CD14-positive monocyte (primary cell): ENCODE results near the gene GAK. TPM values are rescaled to one million over a fixed set of nuclear protein-coding genes. Genes with fewer than 3 reads are reported as not detected.

Source experiments
- DNase-seq, 3 donors: peaks; one replicate each; pipeline ENCODE4 v3.0.0-alpha.2; 2011 to 2022
- H2AFZ ChIP-seq: 2 replicates; pipeline ENCODE4 v1.6.0; 2012; ENCODE audit warnings: mild to moderate bottlenecking, low read depth, low read length, inconsistent platforms; ENCODE audit not compliant: insufficient read depth, poor library complexity, severe bottlenecking
- H3K27ac ChIP-seq, 2 donors: 1 replicate in 1 of 2; 2 replicates in 1 of 2; pipeline ENCODE4 v1.5.1; 2012 to 2013; ENCODE audit warnings: low read length in 2 of 2, control low read depth in 1 of 2, inconsistent platforms in 1 of 2, low read depth in 1 of 2, mild to moderate bottlenecking in 1 of 2
- H3K27me3 ChIP-seq, 2 donors: one replicate each; pipeline versions ENCODE4 v1.6.0 to v1.6.1; 2011 to 2013; ENCODE audit warnings: low read length in 2 of 2; ENCODE audit not compliant: control insufficient read depth in 2 of 2, insufficient read depth in 2 of 2
- H3K36me3 ChIP-seq, 2 donors: replicated peaks in 1 of 2; 1 replicate in 1 of 2; 2 replicates in 1 of 2; pipeline versions ENCODE4 v1.5.1 to v1.6.1; 2012 to 2013; ENCODE audit warnings: low read length in 2 of 2, control low read depth in 1 of 2, inconsistent platforms in 1 of 2, mild to moderate bottlenecking in 1 of 2; ENCODE audit not compliant: insufficient read depth in 2 of 2, control insufficient read depth in 1 of 2
- H3K4me1 ChIP-seq, 2 donors: 1 replicate in 1 of 2; 2 replicates in 1 of 2; pipeline versions ENCODE4 v1.5.1 to v1.6.1; 2012 to 2013; ENCODE audit warnings: low read length in 2 of 2, control low read depth in 1 of 2, inconsistent platforms in 1 of 2, mild to moderate bottlenecking in 1 of 2, moderate library complexity in 1 of 2; ENCODE audit not compliant: insufficient read depth in 2 of 2, control insufficient read depth in 1 of 2
- H3K4me2 ChIP-seq: replicated peaks from 2 replicates; pipeline ENCODE3; 2012; ENCODE audit warnings: low read length, moderate library complexity, mild to moderate bottlenecking; ENCODE audit not compliant: poor library complexity, severe bottlenecking; ENCODE audit errors: extremely low read depth
- H3K4me3 ChIP-seq, 3 experiments: fragments of 200-600 bp in 1 of 3; sonication (generic) in 1 of 3; replicated peaks in 1 of 3; 1 replicate in 2 of 3; 2 replicates in 1 of 3; pipeline ENCODE4 v1.5.1; 2011 to 2013; ENCODE audit warnings: low read length in 3 of 3, mild to moderate bottlenecking in 3 of 3, control low read depth in 2 of 3, low read depth in 2 of 3, inconsistent platforms in 1 of 3, moderate library complexity in 1 of 3
- H3K79me2 ChIP-seq: 2 replicates; pipeline ENCODE4 v1.6.0; 2012; ENCODE audit warnings: mild to moderate bottlenecking, control low read depth, inconsistent platforms, low read length, moderate library complexity; ENCODE audit not compliant: insufficient read depth
- H3K9ac ChIP-seq: 2 replicates; pipeline ENCODE4 v1.6.0; 2017; ENCODE audit warnings: low read length, mild to moderate bottlenecking; ENCODE audit not compliant: insufficient read depth, poor library complexity, severe bottlenecking
- H3K9me3 ChIP-seq, 2 donors: replicated peaks in 1 of 2; 1 replicate in 1 of 2; 2 replicates in 1 of 2; pipeline versions ENCODE4 v1.5.1 to v1.6.1; 2012 to 2013; ENCODE audit warnings: low read length in 2 of 2, control low read depth in 1 of 2; ENCODE audit not compliant: control insufficient read depth in 1 of 2, insufficient read depth in 1 of 2
- H4K20me1 ChIP-seq: 2 replicates; pipeline ENCODE4 v1.6.0; 2012; ENCODE audit warnings: mild to moderate bottlenecking, low read length, control low read depth, moderate library complexity; ENCODE audit not compliant: insufficient read depth
- H3K27ac Mint-ChIP-seq, 7 donors: one replicate each; pipeline ENCODE4 v1.8.0; 2020; ENCODE audit warnings: mild to moderate bottlenecking in 7 of 7, mixed read lengths in 7 of 7, moderate library complexity in 6 of 7, inconsistent platforms in 2 of 7
- H3K27me3 Mint-ChIP-seq, 3 donors: one replicate each; pipeline ENCODE4 v1.8.0; 2021 to 2022; ENCODE audit warnings: low read depth in 3 of 3, mild to moderate bottlenecking in 3 of 3, mixed read lengths in 3 of 3, moderate library complexity in 3 of 3, inconsistent platforms in 1 of 3
- H3K36me3 Mint-ChIP-seq, 2 donors: one replicate each; pipeline ENCODE4 v1.8.0; 2020; ENCODE audit warnings: mixed read lengths in 2 of 2, inconsistent platforms in 1 of 2, mild to moderate bottlenecking in 1 of 2
- H3K4me1 Mint-ChIP-seq: one replicate; pipeline ENCODE4 v1.8.0; 2020; ENCODE audit warnings: mild to moderate bottlenecking, mixed read lengths
- H3K4me3 Mint-ChIP-seq, 2 donors: one replicate each; pipeline ENCODE4 v1.8.0; 2020; ENCODE audit warnings: mild to moderate bottlenecking in 2 of 2, mixed read lengths in 2 of 2, moderate library complexity in 1 of 2
- H3K9me3 Mint-ChIP-seq, 7 donors: one replicate each; pipeline ENCODE4 v1.8.0; 2020 to 2022; ENCODE audit warnings: mixed read lengths in 7 of 7, mild to moderate bottlenecking in 6 of 7, moderate library complexity in 6 of 7, inconsistent platforms in 2 of 7
- CTCF ChIP-seq: fragments of 200-600 bp; IDR thresholded peaks from one replicate; pipeline ENCODE4 v1.8.0; 2022; ENCODE audit warnings: antibody characterized with exemption, mild to moderate bottlenecking
- whole genome bisulfite sequencing: methylation state at CpG from one replicate; pipeline ENCODE4 v1.1.5; 2013; ENCODE audit warnings: missing lambda C conversion rate; ENCODE audit not compliant: insufficient coverage; 5-methylcytosine and 5-hydroxymethylcytosine counted together
- intact Hi-C, 2 donors: fragments of 100-400 bp; cut with micrococcal nuclease; formaldehyde crosslinking; loops; one replicate each; pipeline versions ENCODE4 v1.15.0 to v1.15.1; 2023
- polyA plus RNA-seq, 3 donors: library from polyadenylated mRNA; depleted of rRNA in 1 of 3; unstranded in 2 of 3; stranded (reverse) in 1 of 3; fragments of 300-500 nt in 2 of 3; fragments of >200 nt in 1 of 3; fragmentation: Illumina TruSeq in 2 of 3; gene quantifications; 1 replicate in 2 of 3; 2 replicates in 1 of 3; pipeline ENCODE4 v1.2.3, GENCODE V29; 2012 to 2021

GAK gene
- polyA plus RNA-seq, 3 donors: 40.3 to 88.7 (median 54.9) TPM

- no peak overlapping the region for H3K4me3 Mint-ChIP-seq
- TF ChIP-seq CTCF: no peak
These were observed 6.9 kb downstream of the GAK start for GRCh38 chr4:925171-925570.

GRCh38 chr4:924107-925096 is 7.7 kb downstream of the GAK start:
- WGBS: 91% methylated on average over 14 of the region's 18 CpGs
- Mint-ChIP-seq H3K4me1 (peaks cover 70% of the 10 kb centered on the region), H3K9me3 (peaks cover 0 to 2% (median 0%) of the 10 kb centered on the region in 7 donors), H3K36me3 (peaks cover 14 to 49% of the 10 kb centered on the region in 2 donors), H3K4me3 (no peak overlapping the region), H3K27ac (peak overlapping the region in 6 of 7 donors; percentile 13 to 84 (median 62)), H3K27me3 (peaks cover 0 to 4% (median under 1%) of the 10 kb centered on the region in 3 donors)
- TF ChIP-seq CTCF: no peak
- Histone ChIP-seq H3K27me3 (no peaks in the 10 kb centered on the region), H3K36me3 (peaks cover 7 to 21% of the 10 kb centered on the region in 2 donors), H3K4me2 (no peak overlapping the region), H2AFZ (no peak overlapping the region), H3K9me3 (no peaks in the 10 kb centered on the region), H3K4me1 (peaks cover 37 to 49% of the 10 kb centered on the region in 2 donors), H3K27ac (peak overlapping the region in 1 of 2 donors; percentile 56), H3K9ac (no peak overlapping the region), H3K4me3 (no peak overlapping the region), H3K79me2 (peaks cover 94% of the 10 kb centered on the region), H4K20me1 (peaks cover 99% of the 10 kb centered on the region)
- intact Hi-C loops: no loop called here
- DNase-seq: peak in 1 of 3 donors; percentile 73

More at GRCh38 chr4:925171-925570, 6.9 kb downstream of the GAK start:
- Histone ChIP-seq H4K20me1 (peaks cover 99% of the 10 kb centered on the region), H3K4me1 (peaks cover 37 to 49% of the 10 kb centered on the region in 2 donors), H3K27me3 (no peaks in the 10 kb centered on the region), H2AFZ (no peak overlapping the region), H3K9ac (no peak overlapping the region), H3K9me3 (no peaks in the 10 kb centered on the region), H3K4me2 (no peak overlapping the region), H3K27ac (peak overlapping the region in 1 of 2 donors; percentile 56), H3K36me3 (peaks cover 7 to 21% of the 10 kb centered on the region in 2 donors), H3K4me3 (no peak overlapping the region), H3K79me2 (peaks cover 94% of the 10 kb centered on the region)
- peak overlapping the region in 4 of 7 donors; percentile 40 to 84 (median 51) for H3K27ac Mint-ChIP-seq
- peaks cover 0 to 2% (median 0%) of the 10 kb centered on the region in 7 donors for H3K9me3 Mint-ChIP-seq
- 98% methylated on average over 8 of the region's 9 CpGs for WGBS
- H3K36me3 Mint-ChIP-seq: peaks cover 14 to 46% of the 10 kb centered on the region in 2 donors
- peaks cover 0 to 4% (median 0%) of the 10 kb centered on the region in 3 donors for H3K27me3 Mint-ChIP-seq
- H3K4me1 Mint-ChIP-seq: peaks cover 67% of the 10 kb centered on the region
- DNase-seq: no peak
- intact Hi-C loops: no loop called here
